OCI-LY1 (cell line): ENCODE measurements around the gene PET117.

Experiments
- H2AFZ ChIP-seq: fragments of 200-600 bp; sonication (generic), shearing (Covaris generic); 2 replicates; pipeline ENCODE4 v1.6.0; 2014; ENCODE audit warnings: antibody characterized with exemption, mild to moderate bottlenecking, low read length
- H3F3A ChIP-seq: fragments of 200-600 bp; sonication (generic), shearing (Covaris generic); 2 replicates; pipeline ENCODE4 v1.6.0; 2014; ENCODE audit warnings: mild to moderate bottlenecking, antibody characterized with exemption, low read length, moderate library complexity; ENCODE audit not compliant: insufficient read depth
- H3K27ac ChIP-seq: fragments of 200-600 bp; sonication (generic); 2 replicates; pipeline ENCODE4 v1.5.1; 2014; ENCODE audit warnings: low read length, mixed run types, mild to moderate bottlenecking, low read depth; ENCODE audit not compliant: poor library complexity, severe bottlenecking
- H3K27me3 ChIP-seq: fragments of 200-600 bp; sonication (generic); 2 replicates; pipeline ENCODE4 v1.6.0; 2014; ENCODE audit warnings: antibody characterized with exemption, mild to moderate bottlenecking, low read length, moderate library complexity; ENCODE audit not compliant: insufficient read depth
- H3K36me3 ChIP-seq: fragments of 200-600 bp; sonication (generic); 2 replicates; pipeline ENCODE4 v1.6.1; 2014; ENCODE audit warnings: mild to moderate bottlenecking, antibody characterized with exemption, low read length, moderate library complexity, mixed read lengths; ENCODE audit not compliant: insufficient read depth
- H3K4me1 ChIP-seq: fragments of 200-600 bp; sonication (generic); 2 replicates; pipeline ENCODE4 v1.5.1; 2014; ENCODE audit warnings: mild to moderate bottlenecking, low read length, moderate library complexity; ENCODE audit not compliant: insufficient read depth, severe bottlenecking
- H3K4me2 ChIP-seq: fragments of 200-600 bp; sonication (generic), shearing (Covaris generic); 2 replicates; pipeline ENCODE4 v1.6.1; 2014; ENCODE audit warnings: low read length
- H3K4me3 ChIP-seq: fragments of 200-600 bp; sonication (generic); 2 replicates; pipeline ENCODE4 v1.5.1; 2014; ENCODE audit warnings: low read length, low read depth, mild to moderate bottlenecking, mixed read lengths; ENCODE audit not compliant: poor library complexity, severe bottlenecking
- H3K79me2 ChIP-seq: fragments of 200-600 bp; shearing (Covaris generic); 2 replicates; pipeline ENCODE4 v1.6.1; 2016; ENCODE audit warnings: mixed run types, low read length, mixed read lengths; ENCODE audit not compliant: insufficient read depth
- H3K9ac ChIP-seq: fragments of 200-600 bp; sonication (generic), shearing (Covaris generic); 2 replicates; pipeline ENCODE4 v1.6.1; 2014; ENCODE audit warnings: mild to moderate bottlenecking, low read length, mixed read lengths
- H3K9me2 ChIP-seq: fragments of 200-600 bp; sonication (generic), shearing (Covaris generic); 2 replicates; pipeline ENCODE4 v1.6.1; 2014; ENCODE audit warnings: low read depth, mild to moderate bottlenecking, low read length, mixed read lengths
- H3K9me3 ChIP-seq: fragments of 200-600 bp; shearing (Covaris generic); 2 replicates; pipeline ENCODE4 v1.6.1; 2014; ENCODE audit warnings: low read length, mixed read lengths
- H4K20me1 ChIP-seq: fragments of 200-600 bp; sonication (generic), shearing (Covaris generic); 2 replicates; pipeline ENCODE4 v1.6.0; 2016; ENCODE audit warnings: mild to moderate bottlenecking, low read length; ENCODE audit not compliant: insufficient read depth
- CTCF ChIP-seq: fragments of 200-600 bp; sonication (generic), shearing (Covaris generic); IDR thresholded peaks from 2 replicates; pipeline ENCODE4 v1.5.1; 2017; ENCODE audit warnings: mild to moderate bottlenecking, antibody characterized with exemption, low read length, moderate library complexity, mixed read lengths
- EZH2 ChIP-seq: fragments of 200-600 bp; sonication (generic), shearing (Covaris generic); IDR thresholded peaks from 2 replicates; pipeline ENCODE4 v1.8.0; 2017; ENCODE audit warnings: borderline replicate concordance, mixed run types, mild to moderate bottlenecking, antibody characterized with exemption, low read length, moderate library complexity, mixed read lengths

PET117 gene

GRCh38 chr20:18139832-18140231 lies 2.2 kb downstream of the PET117 start:
- Histone ChIP-seq H3K9ac (no peak overlapping the region; the same call in 1 of the 2 replicates), H3K9me3 (no peaks in the 10 kb centered on the region), H3K4me1 (peaks cover 24% of the 10 kb centered on the region), H4K20me1 (no peaks in the 10 kb centered on the region; the same call in 1 of the 2 replicates), H3K9me2 (no peaks in the 10 kb centered on the region), H3K79me2 (peaks cover 18% of the 10 kb centered on the region), H3K4me3 (peak overlapping the region; percentile 93), H2AFZ (no peak overlapping the region), H3K4me2 (peak overlapping the region; percentile 98), H3K27ac (no peak overlapping the region), H3F3A (no peaks in the 10 kb centered on the region), H3K36me3 (peaks cover 28% of the 10 kb centered on the region), H3K27me3 (no peaks in the 10 kb centered on the region)
- TF ChIP-seq EZH2, result no peak
- TF ChIP-seq CTCF, result no peak

- H3K9me2 ChIP-seq, result no peaks in the 10 kb centered on the region
- H3F3A ChIP-seq, result no peaks in the 10 kb centered on the region
- TF ChIP-seq CTCF, result no peak
- TF ChIP-seq EZH2, result no peak
- peaks cover 2% of the 10 kb centered on the region for H3K79me2 ChIP-seq
- H3K36me3 ChIP-seq, result peaks cover 41% of the 10 kb centered on the region
- no peak overlapping the region for H3K4me2 ChIP-seq
- H3K27me3 ChIP-seq, result no peaks in the 10 kb centered on the region
- H3K9me3 ChIP-seq, result no peaks in the 10 kb centered on the region
- H3K27ac ChIP-seq, result no peak overlapping the region
- H3K4me3 ChIP-seq, result no peak overlapping the region
- peaks cover 7% of the 10 kb centered on the region for H3K4me1 ChIP-seq
- H3K9ac ChIP-seq, result no peak overlapping the region
- H4K20me1 ChIP-seq, result no peaks in the 10 kb centered on the region; the same call in 1 of the 2 replicates
- H2AFZ ChIP-seq, result no peak overlapping the region
These were observed 7.0 kb downstream of the PET117 start for GRCh38 chr20:18144541-18145099.

- Histone ChIP-seq H3F3A (no peaks in the 10 kb centered on the region), H3K9ac (no peak overlapping the region), H3K9me3 (no peaks in the 10 kb centered on the region), H3K4me1 (no peaks in the 10 kb centered on the region), H3K27me3 (no peaks in the 10 kb centered on the region), H4K20me1 (no peaks in the 10 kb centered on the region), H3K36me3 (peaks cover 59% of the 10 kb centered on the region), H3K79me2 (no peaks in the 10 kb centered on the region), H3K9me2 (no peaks in the 10 kb centered on the region), H2AFZ (no peak overlapping the region), H3K4me2 (no peak overlapping the region), H3K4me3 (no peak overlapping the region), H3K27ac (no peak overlapping the region)
- no peak for TF ChIP-seq EZH2
- no peak for TF ChIP-seq CTCF
These were observed 16.7 kb downstream of the PET117 start for GRCh38 chr20:18154342-18154741.
